Neural cell (in vitro differentiated cells): Measurements from ENCODE around the gene S1PR5.

Source experiments
- EP300 ChIP-seq: fragments of 450-650 bp; conservative IDR thresholded peaks from 2 replicates; pipeline ENCODE4 v1.6.1; 2014; ENCODE audit warnings: antibody characterized with exemption, mild to moderate bottlenecking, moderate library complexity; ENCODE audit not compliant: poor library complexity, severe bottlenecking
- EZH2 ChIP-seq: fragments of 200-600, 300-800 bp; shearing (Covaris generic), sonication (generic); IDR thresholded peaks from 2 replicates; pipeline ENCODE4 v1.6.1; 2014; ENCODE audit warnings: antibody characterized with exemption, low read length, borderline replicate concordance, mild to moderate bottlenecking; ENCODE audit not compliant: insufficient read depth, poor library complexity, severe bottlenecking
- SMC3 ChIP-seq: fragments of 450-650 bp; conservative IDR thresholded peaks from 2 replicates; pipeline ENCODE4 v1.6.1; 2014; ENCODE audit warnings: antibody characterized with exemption, mild to moderate bottlenecking, moderate library complexity; ENCODE audit not compliant: poor library complexity
- TF ChIP-seq, protein P1 (sequence below): fragments of 450-650 bp; IDR thresholded peaks from 2 replicates; pipeline ENCODE4 v1.5.1; 2014; ENCODE audit warnings: antibody characterized with exemption, mild to moderate bottlenecking, moderate library complexity; ENCODE audit not compliant: poor library complexity, severe bottlenecking

DNA sequence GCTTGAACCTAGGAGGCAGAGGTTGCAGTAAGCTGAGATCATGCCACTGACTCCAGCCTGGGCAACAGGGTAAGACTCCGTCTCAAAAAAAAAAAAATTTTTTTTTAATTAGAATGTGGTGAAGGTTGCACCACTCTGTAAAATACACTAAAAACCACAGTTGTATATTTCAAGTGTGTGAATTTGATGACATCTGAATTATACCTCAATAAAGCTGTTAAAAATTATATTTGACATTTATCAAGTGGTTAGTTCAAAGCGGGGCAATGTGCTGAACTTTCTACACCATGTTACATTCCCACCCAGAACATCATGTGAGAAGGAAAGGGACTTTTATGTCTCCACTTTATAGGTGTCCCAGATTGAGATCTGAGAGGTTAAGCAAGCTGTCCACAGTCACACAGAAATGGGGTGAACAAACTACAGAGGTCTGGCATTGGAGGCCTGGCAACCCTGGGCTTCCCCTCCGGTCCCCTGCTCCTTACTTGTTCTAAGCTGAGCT is 5.9 kb upstream of the S1PR5 start:
- TF ChIP-seq, protein P1, sequence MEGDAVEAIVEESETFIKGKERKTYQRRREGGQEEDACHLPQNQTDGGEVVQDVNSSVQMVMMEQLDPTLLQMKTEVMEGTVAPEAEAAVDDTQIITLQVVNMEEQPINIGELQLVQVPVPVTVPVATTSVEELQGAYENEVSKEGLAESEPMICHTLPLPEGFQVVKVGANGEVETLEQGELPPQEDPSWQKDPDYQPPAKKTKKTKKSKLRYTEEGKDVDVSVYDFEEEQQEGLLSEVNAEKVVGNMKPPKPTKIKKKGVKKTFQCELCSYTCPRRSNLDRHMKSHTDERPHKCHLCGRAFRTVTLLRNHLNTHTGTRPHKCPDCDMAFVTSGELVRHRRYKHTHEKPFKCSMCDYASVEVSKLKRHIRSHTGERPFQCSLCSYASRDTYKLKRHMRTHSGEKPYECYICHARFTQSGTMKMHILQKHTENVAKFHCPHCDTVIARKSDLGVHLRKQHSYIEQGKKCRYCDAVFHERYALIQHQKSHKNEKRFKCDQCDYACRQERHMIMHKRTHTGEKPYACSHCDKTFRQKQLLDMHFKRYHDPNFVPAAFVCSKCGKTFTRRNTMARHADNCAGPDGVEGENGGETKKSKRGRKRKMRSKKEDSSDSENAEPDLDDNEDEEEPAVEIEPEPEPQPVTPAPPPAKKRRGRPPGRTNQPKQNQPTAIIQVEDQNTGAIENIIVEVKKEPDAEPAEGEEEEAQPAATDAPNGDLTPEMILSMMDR, result no peak
- no peak for TF ChIP-seq EZH2
- no peak for TF ChIP-seq SMC3
- TF ChIP-seq EP300, result no peak
